Calu3 (cell line): ENCODE results near the gene QRICH2. TPM values are rescaled to one million over a fixed set of nuclear protein-coding genes. Genes with fewer than 3 reads are reported as not detected.

Experiments used
- BruUV-seq: library from RNA; stranded (reverse); fragments of 400-500 nt; replicated peaks from 2 replicates; lab custom pipeline; 2021; lab: Mats Ljungman, UMichigan
- CTCF ChIA-PET: fragments of 300-600 bp; sonication (Branson Sonifier 250); formaldehyde crosslinking; loops from one replicate; lab custom pipeline; 2022; ENCODE audit warnings: antibody characterized with exemption; lab: Charles Lee
- DNase-seq: peaks from one replicate; pipeline ENCODE4 v3.0.0; 2022
- H3K27ac Mint-ChIP-seq: one replicate; pipeline ENCODE4 v1.8.0; 2022; ENCODE audit warnings: mixed read lengths; ENCODE audit not compliant: unreplicated experiment
- H3K27me3 Mint-ChIP-seq: one replicate; pipeline ENCODE4 v1.8.0; 2022; ENCODE audit warnings: mixed read lengths; ENCODE audit not compliant: unreplicated experiment
- H3K36me3 Mint-ChIP-seq: one replicate; pipeline ENCODE4 v1.8.0; 2022; ENCODE audit warnings: mild to moderate bottlenecking, moderate library complexity, mixed read lengths; ENCODE audit not compliant: insufficient read depth, unreplicated experiment
- H3K4me1 Mint-ChIP-seq: one replicate; pipeline ENCODE4 v1.8.0; 2022; ENCODE audit warnings: mild to moderate bottlenecking, low read depth, mixed read lengths; ENCODE audit not compliant: unreplicated experiment
- H3K4me3 Mint-ChIP-seq: one replicate; pipeline ENCODE4 v1.8.0; 2022; ENCODE audit warnings: mild to moderate bottlenecking, low read depth, moderate library complexity, mixed read lengths; ENCODE audit not compliant: unreplicated experiment
- H3K9me3 Mint-ChIP-seq: one replicate; pipeline ENCODE4 v1.8.0; 2022; ENCODE audit warnings: low read depth, mixed read lengths; ENCODE audit not compliant: unreplicated experiment
- CTCF ChIP-seq: fragments of 200-600 bp; IDR thresholded peaks from one replicate; pipeline ENCODE4 v1.8.0; 2022; ENCODE audit warnings: antibody characterized with exemption; ENCODE audit not compliant: unreplicated experiment
- intact Hi-C: fragments of 100-400 bp; cut with micrococcal nuclease; formaldehyde crosslinking; loops from one replicate; pipeline ENCODE4 v1.10.0; 2022; ENCODE audit not compliant: unreplicated experiment
- total RNA-seq: library from RNA; stranded (reverse); gene quantifications from 2 replicates; pipeline ENCODE4 v1.2.3, GENCODE V29; 2022

Gene QRICH2
- total RNA-seq, 1 experiment from 2014 or later, result 3.0 TPM

- DNase-seq, result peak; percentile 42
- BruUV-seq, result no TSS peak
- Mint-ChIP-seq H3K4me1 (peaks cover 17% of the 10 kb centered on the region), H3K27ac (no peak overlapping the region), H3K36me3 (peaks cover 25% of the 10 kb centered on the region), H3K4me3 (peak overlapping the region; percentile 82), H3K27me3 (no peaks in the 10 kb centered on the region), H3K9me3 (no peaks in the 10 kb centered on the region)
- intact Hi-C loops, result loop anchor here (5.0 kb wide), 1 partner anchor 39 kb away; no protein-coding TSS in a partner anchor
- CTCF ChIA-PET, result interaction anchor here (0.7 to 2.4 kb wide), 12 partner anchors 9 to 709 kb away, joined by 3 to 9 read pairs (median 4); no protein-coding TSS in a partner anchor
- TF ChIP-seq CTCF, result no peak
Observed at GRCh38 chr17:76237859-76238313, 70.2 kb downstream of the QRICH2 start.

- no peak for TF ChIP-seq CTCF
- Mint-ChIP-seq H3K27ac (no peak overlapping the region), H3K4me1 (peaks cover 17% of the 10 kb centered on the region), H3K4me3 (no peak overlapping the region), H3K36me3 (peaks cover 20% of the 10 kb centered on the region), H3K9me3 (no peaks in the 10 kb centered on the region), H3K27me3 (no peaks in the 10 kb centered on the region)
- CTCF ChIA-PET, result no interaction called here
- no peak for DNase-seq
- BruUV-seq, result no TSS peak
- intact Hi-C loops, result loop anchor here (5.0 kb wide), 1 partner anchor 41 kb away; no protein-coding TSS in a partner anchor
Observed at GRCh38 chr17:76236603-76237002, 71.5 kb downstream of the QRICH2 start.

- Mint-ChIP-seq H3K4me3 (no peak overlapping the region), H3K27me3 (no peaks in the 10 kb centered on the region), H3K27ac (no peak overlapping the region), H3K4me1 (peaks cover 17% of the 10 kb centered on the region), H3K36me3 (peaks cover 13% of the 10 kb centered on the region), H3K9me3 (no peaks in the 10 kb centered on the region)
- no peak for DNase-seq
- intact Hi-C loops, result loop anchor here (5.0 kb wide), 1 partner anchor 41 kb away; no protein-coding TSS in a partner anchor
- TF ChIP-seq CTCF, result no peak
- BruUV-seq, result no TSS peak
- CTCF ChIA-PET, result no interaction called here
Observed at GRCh38 chr17:76235883-76236282, 72.2 kb downstream of the QRICH2 start.

- peaks cover 17% of the 10 kb centered on the region for H3K4me1 Mint-ChIP-seq
- no peak for DNase-seq
- intact Hi-C loops, result no loop called here
- no peaks in the 10 kb centered on the region for H3K9me3 Mint-ChIP-seq
- H3K4me3 Mint-ChIP-seq, result no peak overlapping the region
- no peak overlapping the region for H3K27ac Mint-ChIP-seq
- CTCF ChIA-PET, result no interaction called here
- H3K27me3 Mint-ChIP-seq, result no peaks in the 10 kb centered on the region
- peaks cover 2% of the 10 kb centered on the region for H3K36me3 Mint-ChIP-seq
- no TSS peak for BruUV-seq
- no peak for TF ChIP-seq CTCF
Observed at GRCh38 chr17:76234354-76234679, 73.8 kb downstream of the QRICH2 start.
